Smooth muscle cell (in vitro differentiated cells): Measurements from ENCODE around the gene MTRF1L. TPM values are rescaled to one million over a fixed set of nuclear protein-coding genes. Genes with fewer than 3 reads are reported as not detected.

ENCODE experiments used
- DNase-seq: peaks from one replicate; lab custom pipeline; 2025; ENCODE audit not compliant: unreplicated experiment; lab: John Stamatoyannopoulos, UW
- H2AFZ ChIP-seq: fragments of 200-600 bp; sonication (generic); 2 replicates; pipeline ENCODE4 v1.6.0; 2016; ENCODE audit warnings: antibody characterized with exemption, low read depth, mild to moderate bottlenecking
- H3F3A ChIP-seq: fragments of 200-600 bp; sonication (generic); 2 replicates; pipeline ENCODE4 v1.6.0; 2017; ENCODE audit warnings: antibody characterized with exemption, low read depth
- H3K27ac ChIP-seq: fragments of 200-600 bp; sonication (generic); 2 replicates; pipeline ENCODE4 v1.5.1; 2016; ENCODE audit warnings: low read depth, mild to moderate bottlenecking
- H3K27me3 ChIP-seq: fragments of 200-600 bp; sonication (generic); 2 replicates; pipeline ENCODE4 v1.6.1; 2016; ENCODE audit warnings: low read depth, mild to moderate bottlenecking
- H3K36me3 ChIP-seq: fragments of 200-600 bp; sonication (generic); 2 replicates; pipeline ENCODE4 v1.5.1; 2016; ENCODE audit warnings: low read depth
- H3K4me1 ChIP-seq: fragments of 200-600 bp; sonication (generic); 2 replicates; pipeline ENCODE4 v1.5.1; 2016; ENCODE audit warnings: low read depth
- H3K4me2 ChIP-seq: fragments of 200-600 bp; sonication (generic); 2 replicates; pipeline ENCODE4 v1.6.0; 2016; ENCODE audit warnings: mild to moderate bottlenecking
- H3K4me3 ChIP-seq: fragments of 200-600 bp; sonication (generic); 2 replicates; pipeline ENCODE4 v1.5.1; 2016; ENCODE audit warnings: mild to moderate bottlenecking
- H3K79me2 ChIP-seq: fragments of 200-600 bp; sonication (generic); 2 replicates; pipeline ENCODE4 v1.6.0; 2016; ENCODE audit warnings: low read depth, mild to moderate bottlenecking
- H3K9ac ChIP-seq: fragments of 200-600 bp; sonication (generic); 2 replicates; pipeline ENCODE4 v1.6.0; 2016; ENCODE audit warnings: low read depth
- H3K9me3 ChIP-seq: fragments of 200-600 bp; sonication (generic); replicated peaks from 2 replicates; pipeline ENCODE4 v1.5.1; 2016; ENCODE audit warnings: low read depth
- H4K20me1 ChIP-seq: fragments of 200-600 bp; sonication (generic); 2 replicates; pipeline ENCODE4 v1.6.0; 2016; ENCODE audit warnings: low read depth
- CTCF ChIP-seq: fragments of 200-600 bp; sonication (generic); IDR thresholded peaks from 2 replicates; pipeline ENCODE4 v1.5.1; 2017; ENCODE audit warnings: borderline replicate concordance, mild to moderate bottlenecking, antibody characterized with exemption; ENCODE audit not compliant: insufficient read depth, poor library complexity, severe bottlenecking
- WGBS: methylation state at CpG from one replicate; pipeline ENCODE4 v1.1.7; 2016; ENCODE audit warnings: low lambda C conversion rate; 5-methylcytosine and 5-hydroxymethylcytosine counted together
- polyA plus RNA-seq: library from polyadenylated mRNA; unstranded; fragments of >200 nt; fragmentation: Nextera tagmentation; extraction: Ambion mirVana; gene quantifications from 2 replicates; pipeline ENCODE4 v1.2.1, GENCODE V29; 2016
- small RNA-seq: library from RNA; depleted of rRNA; stranded (forward); fragments of <200 nt; gene quantifications from one replicate; pipeline ENCODE3, GENCODE V24; 2014
- total RNA-seq: library from RNA; depleted of rRNA; stranded (reverse); fragments of >200 nt; gene quantifications from 2 replicates; pipeline ENCODE4 v1.2.3, GENCODE V29; 2014

MTRF1L gene
- total and polyA plus RNA-seq, 2 experiments from 2014 or later: 14.1 to 21.1 TPM

- Histone ChIP-seq H3K4me1 (no peaks in the 10 kb centered on the region), H3K4me2 (no peak overlapping the region), H3F3A (no peaks in the 10 kb centered on the region), H2AFZ (no peak overlapping the region), H3K36me3 (no peaks in the 10 kb centered on the region), H3K79me2 (no peaks in the 10 kb centered on the region), H3K9me3 (no peaks in the 10 kb centered on the region), H3K9ac (no peak overlapping the region), H4K20me1 (no peaks in the 10 kb centered on the region), H3K4me3 (no peak overlapping the region), H3K27ac (no peak overlapping the region), H3K27me3 (no peaks in the 10 kb centered on the region)
- no peak for DNase-seq
- 91% methylated on average over 2 of the region's 2 CpGs for WGBS
- no peak for TF ChIP-seq CTCF
Observed at GRCh38 chr6:152943260-152943897, 59.1 kb downstream of the MTRF1L start.

GRCh38 chr6:152942319-152942869 lies 60.1 kb downstream of the MTRF1L start:
- 84% methylated on average over 1 of the region's 1 CpG for WGBS
- no peaks in the 10 kb centered on the region for H3K4me1 ChIP-seq
- H2AFZ ChIP-seq: no peak overlapping the region
- no peak for DNase-seq
- no peaks in the 10 kb centered on the region for H3F3A ChIP-seq
- H3K9me3 ChIP-seq: no peaks in the 10 kb centered on the region
- no peak for TF ChIP-seq CTCF
- H3K9ac ChIP-seq: no peak overlapping the region
- no peaks in the 10 kb centered on the region for H3K27me3 ChIP-seq
- H3K36me3 ChIP-seq: no peaks in the 10 kb centered on the region
- H3K79me2 ChIP-seq: no peaks in the 10 kb centered on the region
- no peaks in the 10 kb centered on the region for H4K20me1 ChIP-seq
- H3K4me2 ChIP-seq: no peak overlapping the region
- H3K4me3 ChIP-seq: no peak overlapping the region
- no peak overlapping the region for H3K27ac ChIP-seq

GRCh38 chr6:152941746-152942145 lies 60.8 kb downstream of the MTRF1L start:
- H2AFZ ChIP-seq: no peak overlapping the region
- no peaks in the 10 kb centered on the region for H3K36me3 ChIP-seq
- no peak overlapping the region for H3K9ac ChIP-seq
- no peak for TF ChIP-seq CTCF
- no peaks in the 10 kb centered on the region for H3K9me3 ChIP-seq
- H3F3A ChIP-seq: no peaks in the 10 kb centered on the region
- DNase-seq: no peak
- H3K27ac ChIP-seq: no peak overlapping the region
- no peak overlapping the region for H3K4me3 ChIP-seq
- no peaks in the 10 kb centered on the region for H3K4me1 ChIP-seq
- H3K4me2 ChIP-seq: no peak overlapping the region
- no peaks in the 10 kb centered on the region for H3K27me3 ChIP-seq
- no peaks in the 10 kb centered on the region for H4K20me1 ChIP-seq
- H3K79me2 ChIP-seq: no peaks in the 10 kb centered on the region

Small RNA genes within 50 kb of the gene (small RNA-seq; reads per million reads assigned to genes)
- not detected for gene AL080276.1

Other genes with a start within 250 kb of the MTRF1L start
- gene FBXO5, start 19.7 kb downstream of the MTRF1L start, total RNA-seq: 10.7 and 11.4 TPM in 2 replicates
- 8.0 and 9.2 TPM in 2 replicates for gene FBXO5, start 19.7 kb downstream of the MTRF1L start, polyA plus RNA-seq
- gene RGS17, start 128.6 kb upstream of the MTRF1L start, total RNA-seq: 1.9 and 2.7 TPM in 2 replicates
- 1.7 TPM in 2 replicates for gene RGS17, start 128.6 kb upstream of the MTRF1L start, polyA plus RNA-seq